GM13977 (cell line): ENCODE data around the gene DEPP1.

Experiments used
- DNase-seq: peaks from one replicate; pipeline ENCODE4 v3.0.0; 2012; ENCODE audit warnings: low spot score
- CTCF ChIP-seq: IDR thresholded peaks from 2 replicates; pipeline ENCODE4 v1.5.1; 2012; ENCODE audit warnings: mild to moderate bottlenecking, control low read depth; ENCODE audit not compliant: insufficient read depth; ENCODE audit errors: extremely low read depth, missing control alignments
- in situ Hi-C: fragments of 300-500 bp; cut with MboI; formaldehyde crosslinking; loops from one replicate; pipeline ENCODE4 v1.12.0; 2022; ENCODE audit warnings: low sequenced_read_pairs, low pct_unique_long_range_greater_than_20kb, mixed read lengths, inconsistent platforms; ENCODE audit not compliant: unreplicated experiment

DEPP1 gene

GRCh38 chr10:44979281-44980191 is 927 bp upstream of the DEPP1 start:
- in situ Hi-C loops = no loop called here
- TF ChIP-seq CTCF = no peak
- no peak for DNase-seq

GRCh38 chr10:44978213-44978569 is 418 bp downstream of the DEPP1 start:
- DNase-seq = no peak
- no peak for TF ChIP-seq CTCF
- in situ Hi-C loops = no loop called here

- in situ Hi-C loops = no loop called here
- TF ChIP-seq CTCF = no peak
- DNase-seq = no peak
These were observed 1.1 kb downstream of the DEPP1 start for GRCh38 chr10:44977287-44978212.

- in situ Hi-C loops = no loop called here
- no peak for TF ChIP-seq CTCF
- DNase-seq = no peak
These were observed 2.0 kb downstream of the DEPP1 start for GRCh38 chr10:44976352-44977198.

- no peak for TF ChIP-seq CTCF
- in situ Hi-C loops = no loop called here
- no peak for DNase-seq
These were observed 2.9 kb downstream of the DEPP1 start for GRCh38 chr10:44975431-44976331.
